GM12892 (cell line): ENCODE measurements around the gene ARPP19.
A peak's percentile ranks its signal among the peaks of the same experiment; 100 is the strongest.

Experiments
- DNase-seq: peaks from one replicate; pipeline ENCODE4 v3.0.0; 2011; ENCODE audit not compliant: insufficient read length
- FAIRE-seq: peaks from 2 replicates; lab custom pipeline; 2011; peaks lifted over from hg19 to GRCh38; lab: Jason Lieb, UNC
- POLR2A ChIP-seq: IDR thresholded peaks from 2 replicates; pipeline ENCODE4 v1.6.1; 2011; ENCODE audit warnings: low read depth, low read length, control low read depth
- POLR2AphosphoS5 ChIP-seq: IDR thresholded peaks from 2 replicates; pipeline ENCODE4 v1.6.1; 2011; ENCODE audit warnings: low read depth, low read length, control low read depth
- TAF1 ChIP-seq: IDR thresholded peaks from 2 replicates; pipeline ENCODE4 v1.6.1; 2011; ENCODE audit warnings: low read depth, mild to moderate bottlenecking, control low read depth, low read length, borderline replicate concordance

ARPP19 gene

DNA sequence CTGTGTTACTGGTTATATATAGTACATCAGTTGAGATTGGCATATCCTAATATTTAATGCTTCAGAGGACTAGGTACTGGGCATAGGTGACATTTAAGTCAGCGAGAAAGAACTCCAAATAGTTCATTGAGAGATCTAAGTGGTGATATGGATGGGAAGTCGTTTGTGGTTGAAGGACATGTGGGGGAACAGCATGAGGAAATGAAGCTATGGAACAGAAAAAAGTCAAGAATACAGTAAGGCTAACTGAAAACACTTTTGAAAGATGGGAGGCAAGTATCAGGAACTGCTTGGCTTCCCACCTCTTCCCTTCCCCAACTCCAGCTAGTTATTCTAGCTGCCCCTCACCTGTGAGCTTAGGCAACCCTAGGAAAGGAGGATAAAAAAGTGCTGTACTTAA is 36.4 kb downstream of the ARPP19 start:
- TF ChIP-seq TAF1 (no peak), POLR2A (no peak), POLR2AphosphoS5 (no peak)
- FAIRE-seq (no peak), DNase-seq (no peak)

DNA sequence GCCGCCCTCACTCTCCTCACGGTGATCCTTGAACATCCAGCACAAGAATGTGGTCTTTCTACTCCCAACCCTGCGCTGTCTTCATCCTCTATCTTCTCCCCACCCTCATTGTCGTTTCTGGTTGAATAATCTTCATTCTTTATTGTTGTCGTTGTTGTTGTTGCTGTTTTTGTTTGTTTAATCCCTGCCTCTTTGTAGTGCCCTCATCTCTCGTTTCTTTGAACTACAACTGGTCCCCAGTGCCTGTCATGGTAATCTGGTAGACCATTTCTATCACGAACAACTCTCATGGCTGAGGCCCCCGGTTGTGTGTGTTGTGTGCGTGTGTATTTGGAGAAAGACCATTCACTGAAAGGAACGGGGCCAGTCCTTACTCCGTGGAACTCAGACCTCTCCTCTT is 38.9 kb downstream of the ARPP19 start:
- no peak for FAIRE-seq
- TF ChIP-seq TAF1: no peak
- TF ChIP-seq POLR2AphosphoS5: no peak
- no peak for TF ChIP-seq POLR2A
- DNase-seq: no peak

DNA sequence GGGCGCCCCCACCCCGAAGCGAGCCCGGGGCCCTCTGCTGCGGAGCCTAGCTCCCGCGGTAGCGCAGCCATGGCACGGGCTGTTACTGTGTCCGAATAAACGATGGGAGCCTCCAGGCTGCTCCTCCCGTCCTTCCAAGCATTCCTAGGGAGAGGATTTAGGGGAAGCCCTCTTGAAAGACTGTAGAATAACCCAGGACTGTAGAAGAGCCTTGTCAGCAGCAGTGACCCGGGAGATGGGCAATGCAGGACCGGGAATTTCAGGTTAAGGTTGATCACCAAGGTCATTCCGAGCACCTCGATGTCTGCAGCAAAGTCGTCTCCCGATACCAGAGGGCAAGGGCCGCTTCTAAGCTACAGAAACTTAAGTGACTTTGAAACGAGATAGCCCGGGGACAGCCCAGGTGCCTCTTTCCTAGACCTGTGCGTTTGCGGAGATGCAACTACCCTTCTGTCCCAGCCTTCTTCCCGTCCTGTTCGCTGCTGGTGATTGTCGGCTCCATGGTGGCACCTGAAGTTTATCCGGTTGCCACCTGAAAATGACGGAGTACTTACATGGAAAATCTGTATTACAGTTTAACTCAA is 39.4 kb downstream of the ARPP19 start:
- FAIRE-seq: peak; percentile 33
- TF ChIP-seq POLR2A (no peak), TAF1 (no peak), POLR2AphosphoS5 (no peak)
- no peak for DNase-seq

DNA sequence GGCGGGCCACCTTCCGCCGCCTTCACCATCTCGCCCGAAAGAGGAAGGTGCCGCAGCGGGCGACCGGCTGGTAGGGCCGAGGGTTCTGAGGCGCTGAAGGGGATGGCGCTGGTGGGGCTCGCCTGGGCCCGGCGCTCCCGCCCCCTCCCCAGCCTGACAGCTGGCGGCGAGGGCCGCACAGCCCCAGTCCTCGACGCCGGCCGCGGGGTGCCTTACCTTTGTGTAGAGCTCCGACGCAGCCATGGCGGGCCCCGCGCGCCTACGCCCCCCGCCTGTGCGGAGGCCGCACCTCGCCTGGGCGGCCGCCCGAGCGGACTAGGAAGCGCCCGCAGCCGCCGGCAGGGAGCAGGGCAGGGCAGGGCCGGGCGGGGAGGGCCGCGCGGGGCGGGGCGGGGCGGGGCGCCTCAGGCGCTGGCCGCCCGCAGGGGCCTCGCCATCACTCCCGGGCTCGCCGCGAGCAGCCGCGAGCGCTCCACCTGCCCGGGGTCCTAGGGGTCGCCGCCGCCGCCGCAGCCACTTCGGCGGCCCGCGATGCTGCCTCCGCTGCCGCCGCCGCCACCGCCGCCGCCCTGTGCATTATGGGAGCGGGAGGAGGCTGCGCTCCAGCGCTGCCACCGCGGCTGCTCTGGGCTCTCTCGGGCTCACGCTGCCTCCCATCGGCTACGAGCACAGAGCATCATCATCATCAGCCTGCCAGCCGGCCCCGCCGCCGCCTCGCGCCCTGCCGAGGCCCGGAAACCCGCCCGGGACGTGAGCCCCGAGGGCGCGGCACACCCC is 40.1 kb downstream of the ARPP19 start, which contains the start of gene MYO5A:
TSS of gene MYO5A (minus strand) at position 317 of the 777 bp plus-strand sequence. CDS start at position 243, 74 bp downstream.
- DNase-seq: peak; percentile 72

DNA sequence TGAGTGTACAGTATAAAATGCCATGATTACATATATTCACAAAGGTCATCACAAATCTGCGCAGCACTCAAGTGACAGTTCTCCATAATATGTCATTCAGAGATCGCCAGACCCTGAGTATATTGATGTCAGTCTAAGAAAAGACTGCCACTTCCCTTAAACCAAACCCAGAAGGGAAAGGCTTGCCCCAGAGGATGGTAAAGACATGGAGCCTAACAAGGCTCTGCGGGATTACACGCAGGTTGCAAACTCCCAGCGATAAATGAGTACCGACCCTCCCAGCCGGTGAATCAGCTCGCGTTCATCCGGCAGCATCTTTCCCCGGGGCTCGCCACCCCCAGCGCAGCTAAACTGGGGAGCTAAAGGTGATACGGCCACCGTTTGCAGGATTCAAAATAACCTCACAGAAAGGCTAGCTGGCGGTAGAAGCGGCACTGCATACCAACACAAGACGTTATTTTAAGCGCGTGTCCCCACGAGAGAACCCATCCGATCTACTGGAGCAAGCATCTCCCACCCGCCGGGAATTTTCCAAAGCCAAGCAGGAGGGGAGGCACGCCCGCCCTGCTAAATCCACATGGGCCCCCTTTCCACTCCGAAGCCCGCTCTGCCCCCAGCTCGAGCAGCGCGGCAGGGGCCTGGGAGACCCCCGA is 40.8 kb downstream of the ARPP19 start:
- peak; percentile 31 for DNase-seq
- no peak for TF ChIP-seq POLR2AphosphoS5
- no peak for TF ChIP-seq POLR2A
- FAIRE-seq: peak; percentile 79

More for the DNA sequence above, 40.1 kb downstream of the ARPP19 start, which contains the start of gene MYO5A:
- TF ChIP-seq POLR2AphosphoS5 (no peak), POLR2A (peak; percentile 65; the same call in 1 of the 2 replicates)
- peak; percentile 82 for FAIRE-seq

GRCh38 chr15:52527196-52527910 is 41.5 kb downstream of the ARPP19 start:
- FAIRE-seq (no peak), DNase-seq (no peak)
- TF ChIP-seq POLR2A: no peak
- no peak for TF ChIP-seq TAF1
- TF ChIP-seq POLR2AphosphoS5: no peak

- TF ChIP-seq POLR2AphosphoS5 (no peak), POLR2A (no peak), TAF1 (no peak)
- FAIRE-seq (no peak), DNase-seq (no peak)
Measured at GRCh38 chr15:52524223-52525136, 44.4 kb downstream of the ARPP19 start.

DNA sequence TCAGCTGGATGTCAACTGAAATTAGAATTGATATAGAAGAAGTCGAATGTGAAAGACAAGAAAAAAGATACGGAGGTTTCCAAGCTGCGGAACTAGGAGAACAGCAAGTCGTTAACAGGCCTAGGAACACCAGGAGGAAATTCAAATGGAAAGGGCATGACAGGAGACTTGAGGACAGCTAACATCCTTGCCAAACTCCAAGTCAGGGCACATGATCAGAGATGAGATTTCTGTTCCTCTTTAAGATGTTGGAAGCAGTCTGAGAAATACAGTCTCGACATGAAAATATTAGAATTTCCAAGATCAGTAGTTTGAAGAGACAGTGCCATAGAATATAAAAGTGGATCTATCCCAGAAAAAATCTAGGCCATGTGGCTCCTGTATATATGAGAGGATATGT is 45.2 kb downstream of the ARPP19 start:
- DNase-seq (no peak), FAIRE-seq (no peak)
- no peak for TF ChIP-seq POLR2AphosphoS5
- TF ChIP-seq POLR2A: no peak
- no peak for TF ChIP-seq TAF1

DNA sequence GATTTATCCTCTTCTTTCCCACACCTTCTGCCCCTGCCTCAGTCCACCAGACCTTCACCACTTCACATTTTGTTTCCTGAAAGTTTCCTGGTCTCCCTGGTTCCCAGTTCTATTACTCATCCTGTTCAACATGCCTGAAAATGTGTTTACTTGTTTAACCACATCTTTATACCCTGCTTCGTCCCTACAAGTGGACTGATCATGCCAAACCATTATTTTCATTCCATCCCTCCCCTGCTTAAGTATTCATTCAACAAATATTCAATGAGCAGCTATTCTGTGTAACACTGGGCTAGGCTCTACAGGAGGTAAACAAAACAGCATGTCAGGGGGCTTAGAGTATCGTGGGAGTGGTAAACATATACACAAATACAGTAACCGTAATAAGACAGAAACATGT is 45.6 kb downstream of the ARPP19 start:
- TF ChIP-seq POLR2A: no peak
- no peak for TF ChIP-seq POLR2AphosphoS5
- TF ChIP-seq TAF1: no peak
- FAIRE-seq: no peak
- no peak for DNase-seq

GRCh38 chr15:52521682-52522081 is 47.1 kb downstream of the ARPP19 start:
- DNase-seq: no peak
- no peak for FAIRE-seq
- TF ChIP-seq POLR2A (no peak), POLR2AphosphoS5 (no peak), TAF1 (no peak)

DNA sequence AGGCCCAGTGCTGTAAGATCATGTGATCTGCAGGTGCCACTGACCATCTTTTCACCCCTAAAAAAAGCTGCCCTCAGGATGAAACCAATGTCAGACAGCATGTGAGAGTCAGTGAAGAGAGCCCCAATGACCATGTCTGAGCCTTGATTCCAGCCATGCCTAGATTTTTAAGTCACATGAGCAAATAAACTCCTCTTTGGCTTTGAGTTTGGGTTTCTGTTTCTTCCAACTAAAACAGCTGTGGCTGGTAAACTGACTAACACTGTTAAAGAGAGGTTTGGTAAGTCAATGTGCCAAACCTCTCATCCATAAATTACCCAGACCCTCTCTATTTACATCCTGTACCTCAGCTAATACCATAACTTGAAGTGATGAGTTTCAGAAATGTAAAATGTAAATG is 48.4 kb downstream of the ARPP19 start:
- TF ChIP-seq TAF1 (no peak), POLR2A (no peak), POLR2AphosphoS5 (no peak)

More for the DNA sequence above, 48.4 kb downstream of the ARPP19 start:
- no peak for DNase-seq
- FAIRE-seq: no peak
